Endothelial cell of umbilical vein (primary cell): ENCODE measurements around the gene ST8SIA2. TPM values are rescaled to one million over a fixed set of nuclear protein-coding genes. Genes with fewer than 3 reads are reported as not detected.

Experiments used
- BruUV-seq: library from RNA; stranded (reverse); fragments of 400-500 nt; replicated peaks from 2 replicates; lab custom pipeline; 2021; lab: Mats Ljungman, UMichigan
- CTCF ChIA-PET: fragments of 300-600, 350-600 bp; sonication (Branson Sonifier 250); formaldehyde crosslinking; loops from one replicate; lab custom pipeline; 2021; ENCODE audit warnings: antibody characterized with exemption, inconsistent platforms; lab: Charles Lee
- POLR2A ChIA-PET: fragments of 300-600, 350-600 bp; sonication (Branson Sonifier 250); formaldehyde crosslinking; loops from one replicate; lab custom pipeline; 2021; ENCODE audit warnings: antibody characterized with exemption, inconsistent platforms; lab: Charles Lee
- DNase-seq: peaks from one replicate; pipeline ENCODE4 v3.0.0-alpha.2; 2011; ENCODE audit warnings: low read depth, low spot score
- FAIRE-seq: peaks from 2 replicates; lab custom pipeline; 2011; peaks lifted over from hg19 to GRCh38; lab: Jason Lieb, UNC
- H2AFZ ChIP-seq: 2 replicates; pipeline ENCODE4 v1.6.0; 2012; ENCODE audit warnings: low read depth, low read length, control low read depth, inconsistent platforms
- H3K27ac ChIP-seq: 2 replicates; pipeline ENCODE4 v1.5.1; 2011; ENCODE audit warnings: low read depth, mild to moderate bottlenecking, control low read depth, low read length, moderate library complexity; ENCODE audit not compliant: insufficient read depth
- H3K27me3 ChIP-seq, 2 experiments: 2 replicates each; pipeline versions ENCODE4 v1.6.0 to v1.6.1; 2011; ENCODE audit warnings: low read length in 2 of 2, mixed read lengths in 1 of 2; ENCODE audit not compliant: control insufficient read depth in 2 of 2, insufficient read depth in 2 of 2
- H3K36me3 ChIP-seq, 2 experiments: 2 replicates in 1 of 2; 3 replicates in 1 of 2; pipeline ENCODE4 v1.5.1; 2011; ENCODE audit warnings: low read length in 2 of 2, mild to moderate bottlenecking in 1 of 2, moderate library complexity in 1 of 2; ENCODE audit not compliant: control insufficient read depth in 2 of 2, insufficient read depth in 2 of 2; ENCODE audit errors: extremely low read depth in 1 of 2
- H3K4me1 ChIP-seq: 3 replicates; pipeline ENCODE4 v1.5.1; 2011; ENCODE audit warnings: mild to moderate bottlenecking, low read length; ENCODE audit not compliant: control insufficient read depth, insufficient read depth; ENCODE audit errors: extremely low read depth
- H3K4me2 ChIP-seq: 2 replicates; pipeline ENCODE4 v1.6.1; 2011; ENCODE audit warnings: low read length, control low read depth, mixed read lengths; ENCODE audit not compliant: insufficient read depth
- H3K4me3 ChIP-seq, 3 experiments: fragments of 200-600 bp in 1 of 3; sonication (generic), shearing (Covaris generic) in 1 of 3; replicated peaks in 1 of 3; 2 replicates each; pipeline ENCODE4 v1.5.1; 2011 to 2016; ENCODE audit warnings: control low read depth in 3 of 3, low read length in 3 of 3, mild to moderate bottlenecking in 2 of 3, inconsistent platforms in 1 of 3, low read depth in 1 of 3, moderate library complexity in 1 of 3; ENCODE audit not compliant: insufficient read depth in 1 of 3
- H3K79me2 ChIP-seq: 2 replicates; pipeline ENCODE4 v1.6.0; 2012; ENCODE audit warnings: low read length, inconsistent platforms; ENCODE audit not compliant: control insufficient read depth, insufficient read depth
- H3K9ac ChIP-seq: replicated peaks from 2 replicates; pipeline ENCODE3; 2011; ENCODE audit warnings: low read length, control low read depth; ENCODE audit not compliant: insufficient read depth; ENCODE audit errors: extremely low read depth
- H3K9me1 ChIP-seq: replicated peaks from 3 replicates; pipeline ENCODE4 v1.6.0; 2011; ENCODE audit warnings: mild to moderate bottlenecking, low read length; ENCODE audit not compliant: control insufficient read depth, insufficient read depth; ENCODE audit errors: extremely low read depth
- H3K9me3 ChIP-seq: replicated peaks from 2 replicates; pipeline ENCODE4 v1.5.1; 2012; ENCODE audit warnings: low read length, inconsistent platforms; ENCODE audit not compliant: control insufficient read depth, insufficient read depth
- H4K20me1 ChIP-seq: replicated peaks from 2 replicates; pipeline ENCODE3; 2011; ENCODE audit warnings: mild to moderate bottlenecking, low read length; ENCODE audit not compliant: control insufficient read depth, insufficient read depth; ENCODE audit errors: extremely low read depth
- EZH2 ChIP-seq: IDR thresholded peaks from 2 replicates; pipeline ENCODE4 v1.6.1; 2012; ENCODE audit warnings: borderline replicate concordance, low read depth, mild to moderate bottlenecking, moderate library complexity, low read length, inconsistent platforms; ENCODE audit not compliant: severe bottlenecking
- FOS ChIP-seq: IDR thresholded peaks from 2 replicates; pipeline ENCODE4 v1.6.1; 2011; ENCODE audit warnings: mild to moderate bottlenecking, low read length, moderate library complexity, borderline replicate concordance; ENCODE audit not compliant: insufficient read depth
- GATA2 ChIP-seq: IDR thresholded peaks from 2 replicates; pipeline ENCODE4 v1.7.0; 2011; ENCODE audit warnings: low read depth, mild to moderate bottlenecking, moderate library complexity, mixed read lengths, low read length; ENCODE audit not compliant: insufficient read length, insufficient read depth
- JUN ChIP-seq: IDR thresholded peaks from 2 replicates; pipeline ENCODE4 v1.6.1; 2011; ENCODE audit warnings: borderline replicate concordance, low read depth; ENCODE audit not compliant: insufficient read length, insufficient read depth
- MYC ChIP-seq: IDR thresholded peaks from one replicate; pipeline ENCODE4 v1.6.1; 2011; ENCODE audit warnings: mild to moderate bottlenecking, low read depth, low read length
- POLR2A ChIP-seq: IDR thresholded peaks from 2 replicates; pipeline ENCODE4 v1.6.1; 2012; ENCODE audit warnings: low read depth, mild to moderate bottlenecking, control low read depth, low read length
- POLR2AphosphoS5 ChIP-seq: IDR thresholded peaks from 2 replicates; pipeline ENCODE4 v1.6.1; 2012; ENCODE audit warnings: low read depth, mild to moderate bottlenecking, control low read depth, low read length, moderate library complexity; ENCODE audit not compliant: insufficient read depth
- dilution Hi-C: fragments of 300-500 bp; cut with MboI; formaldehyde crosslinking; loops from one replicate; pipeline ENCODE4 v1.15.0; 2019; ENCODE audit warnings: low sequenced_read_pairs; ENCODE audit not compliant: extremely low pct_ligation_motif_present
- intact Hi-C: fragments of 100-400 bp; cut with micrococcal nuclease; formaldehyde crosslinking; loops from one replicate; pipeline ENCODE4 v1.10.0; 2022
- polyA plus RNA-seq, 4 experiments: library from polyadenylated mRNA; depleted of rRNA in 3 of 4; stranded (reverse) in 3 of 4; unstranded in 1 of 4; fragments of >200 nt; gene quantifications; 2 replicates each; pipeline versions ENCODE4 v1.2.1 to v1.2.3, GENCODE V29; 2011 to 2012; ENCODE audit warnings: missing spikeins in 1 of 4
- total RNA-seq: library from RNA; stranded (reverse); gene quantifications from 2 replicates; pipeline ENCODE4 v1.2.3, GENCODE V29; 2021
- TF ChIP-seq, protein P1 (sequence below): IDR thresholded peaks from 2 replicates; pipeline ENCODE4 v1.6.1; 2011; ENCODE audit not compliant: insufficient read depth, insufficient read length
- TF ChIP-seq, protein P2 (sequence below), 2 donors: IDR thresholded peaks; 1 replicate in 1 of 2; 2 replicates in 1 of 2; pipeline ENCODE4 v1.5.1; 2011; ENCODE audit warnings: low read length in 2 of 2, mild to moderate bottlenecking in 2 of 2, moderate library complexity in 2 of 2, control low read depth in 1 of 2, inconsistent platforms in 1 of 2, low read depth in 1 of 2; ENCODE audit not compliant: insufficient read depth in 1 of 2; ENCODE audit errors: extremely low read depth in 1 of 2

ST8SIA2 gene
- total and polyA plus RNA-seq, 2 donors (not counting 3 experiments of a cell fraction or from before 2014, with no cell fraction given) = 0.35 to 0.46 TPM

DNA sequence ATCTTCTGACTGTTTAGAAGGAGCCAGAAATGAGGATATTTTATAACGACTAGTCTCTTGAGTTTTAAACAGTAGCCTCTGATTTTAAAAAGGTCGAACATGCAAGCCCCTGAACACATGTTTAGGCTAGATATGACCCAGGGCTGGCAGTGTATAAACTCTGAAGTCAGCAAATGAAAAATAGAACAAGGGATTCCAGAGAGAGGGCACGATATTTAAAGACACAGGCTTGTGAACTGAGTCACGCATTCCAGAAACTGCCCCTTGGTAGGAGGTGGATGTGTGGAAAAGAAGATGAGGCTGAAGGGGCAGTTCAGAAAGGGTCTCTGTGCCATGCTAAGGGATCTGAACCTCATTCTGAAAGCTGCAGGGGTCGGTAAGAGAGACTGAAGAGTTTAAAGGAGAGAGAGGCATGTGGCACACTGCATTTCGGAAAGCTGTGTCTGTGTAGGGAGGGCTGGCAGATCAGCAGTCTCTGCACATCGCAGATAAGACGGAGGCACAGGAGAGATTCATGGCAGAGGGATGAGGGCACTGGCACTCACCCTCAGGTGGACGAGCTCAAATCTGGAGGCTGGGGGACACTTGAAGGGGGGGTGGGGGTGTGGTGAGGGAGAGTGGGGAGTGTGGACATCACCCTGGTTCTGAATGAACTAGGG is 22.1 kb downstream of the ST8SIA2 start:
- H3K9me3 ChIP-seq = no peaks in the 10 kb centered on the region
- H3K9ac ChIP-seq = no peak overlapping the region
- dilution Hi-C loops = no loop called here
- DNase-seq (no peak), FAIRE-seq (no peak)
- H3K27me3 ChIP-seq = no peaks in the 10 kb centered on the region
- no peaks in the 10 kb centered on the region for H4K20me1 ChIP-seq
- no peak overlapping the region for H3K4me3 ChIP-seq
- H3K9me1 ChIP-seq = no peaks in the 10 kb centered on the region
- H3K4me1 ChIP-seq = no peaks in the 10 kb centered on the region
- no peak overlapping the region for H2AFZ ChIP-seq
- no peak overlapping the region for H3K27ac ChIP-seq
- no peak overlapping the region for H3K4me2 ChIP-seq
- H3K79me2 ChIP-seq = no peaks in the 10 kb centered on the region
- BruUV-seq = no TSS peak
- CTCF ChIA-PET = no interaction called here
- no peak for TF ChIP-seq EZH2
- no peak for TF ChIP-seq POLR2AphosphoS5
- no peak for TF ChIP-seq FOS
- TF ChIP-seq JUN = no peak
- TF ChIP-seq, protein P1, sequence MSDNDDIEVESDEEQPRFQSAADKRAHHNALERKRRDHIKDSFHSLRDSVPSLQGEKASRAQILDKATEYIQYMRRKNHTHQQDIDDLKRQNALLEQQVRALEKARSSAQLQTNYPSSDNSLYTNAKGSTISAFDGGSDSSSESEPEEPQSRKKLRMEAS = no peak
- no peak for TF ChIP-seq POLR2A
- no peak for TF ChIP-seq GATA2
- TF ChIP-seq, protein P2, sequence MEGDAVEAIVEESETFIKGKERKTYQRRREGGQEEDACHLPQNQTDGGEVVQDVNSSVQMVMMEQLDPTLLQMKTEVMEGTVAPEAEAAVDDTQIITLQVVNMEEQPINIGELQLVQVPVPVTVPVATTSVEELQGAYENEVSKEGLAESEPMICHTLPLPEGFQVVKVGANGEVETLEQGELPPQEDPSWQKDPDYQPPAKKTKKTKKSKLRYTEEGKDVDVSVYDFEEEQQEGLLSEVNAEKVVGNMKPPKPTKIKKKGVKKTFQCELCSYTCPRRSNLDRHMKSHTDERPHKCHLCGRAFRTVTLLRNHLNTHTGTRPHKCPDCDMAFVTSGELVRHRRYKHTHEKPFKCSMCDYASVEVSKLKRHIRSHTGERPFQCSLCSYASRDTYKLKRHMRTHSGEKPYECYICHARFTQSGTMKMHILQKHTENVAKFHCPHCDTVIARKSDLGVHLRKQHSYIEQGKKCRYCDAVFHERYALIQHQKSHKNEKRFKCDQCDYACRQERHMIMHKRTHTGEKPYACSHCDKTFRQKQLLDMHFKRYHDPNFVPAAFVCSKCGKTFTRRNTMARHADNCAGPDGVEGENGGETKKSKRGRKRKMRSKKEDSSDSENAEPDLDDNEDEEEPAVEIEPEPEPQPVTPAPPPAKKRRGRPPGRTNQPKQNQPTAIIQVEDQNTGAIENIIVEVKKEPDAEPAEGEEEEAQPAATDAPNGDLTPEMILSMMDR (IDR thresholded peaks at IDR 0.05; ENCODE audit: extremely low read depth in 1 of 2, insufficient read depth in 1 of 2, low read depth in 1 of 2, low read length in 2 of 2) = no peak
- no peak for TF ChIP-seq MYC
- POLR2A ChIA-PET = no interaction called here
- H3K36me3 ChIP-seq = no peaks in the 10 kb centered on the region
- intact Hi-C loops = no loop called here
